Panc1 (cell line): ENCODE results near the gene CD276. TPM values are rescaled to one million over a fixed set of nuclear protein-coding genes. Genes with fewer than 3 reads are reported as not detected.

Experiments
- ATAC-seq: fragments of 200-7000 bp; cut with Tn5 transposase; 2 replicates; pipeline ENCODE4 v1.9.1; 2020; ENCODE audit warnings: mild to moderate bottlenecking, moderate library complexity
- BruUV-seq: library from RNA; stranded (reverse); fragments of 400-500 nt; replicated peaks from 2 replicates; lab custom pipeline; 2021; lab: Mats Ljungman, UMichigan
- CTCF ChIA-PET: fragments of 300-600 bp; sonication (Branson Sonifier 250); formaldehyde crosslinking; loops from one replicate; lab custom pipeline; 2022; ENCODE audit warnings: antibody characterized with exemption; lab: Charles Lee
- POLR2A ChIA-PET: fragments of 300-600 bp; sonication (Branson Sonifier 250); formaldehyde crosslinking; loops from one replicate; lab custom pipeline; 2022; ENCODE audit warnings: antibody characterized with exemption; lab: Charles Lee
- DNase-seq: peaks from one replicate; pipeline ENCODE4 v3.0.0-alpha.2; 2010; ENCODE audit warnings: low read depth, low spot score
- H3K27ac ChIP-seq: 2 replicates; pipeline ENCODE4 v1.5.1; 2011; ENCODE audit warnings: mild to moderate bottlenecking, low read length, inconsistent platforms
- H3K27me3 ChIP-seq: fragments of 200-500 bp; sonication (Bioruptor generic); 2 replicates; pipeline ENCODE4 v1.6.0; 2014; ENCODE audit warnings: low read length, inconsistent platforms; ENCODE audit not compliant: control insufficient read depth, insufficient read depth
- H3K36me3 ChIP-seq: fragments of 200-500 bp; sonication (Bioruptor generic); 2 replicates; pipeline ENCODE4 v1.5.1; 2014; ENCODE audit warnings: inconsistent platforms, mild to moderate bottlenecking, low read length, moderate library complexity; ENCODE audit not compliant: control insufficient read depth, insufficient read depth
- H3K4me1 ChIP-seq: 2 replicates; pipeline ENCODE4 v1.5.1; 2011; ENCODE audit warnings: inconsistent platforms, mild to moderate bottlenecking, low read length, moderate library complexity; ENCODE audit not compliant: control insufficient read depth, insufficient read depth
- H3K4me3 ChIP-seq, 2 experiments: 2 replicates each; pipeline ENCODE4 v1.5.1; 2011 to 2012; ENCODE audit warnings: low read depth in 2 of 2, low read length in 2 of 2, mild to moderate bottlenecking in 2 of 2, inconsistent platforms in 1 of 2, moderate library complexity in 1 of 2
- H3K9me3 ChIP-seq: fragments of 200-500 bp; sonication (Bioruptor generic); 2 replicates; pipeline ENCODE4 v1.5.1; 2014; ENCODE audit warnings: low read depth, mild to moderate bottlenecking, inconsistent platforms, low read length, moderate library complexity; ENCODE audit not compliant: control insufficient read depth, insufficient read depth
- CTCF ChIP-seq: fragments of 450-650 bp; IDR thresholded peaks from 2 replicates; pipeline ENCODE4 v1.5.1; 2017; ENCODE audit warnings: mild to moderate bottlenecking
- POLR2AphosphoS5 ChIP-seq: IDR thresholded peaks from 2 replicates; pipeline ENCODE4 v1.6.1; 2012; ENCODE audit warnings: mild to moderate bottlenecking, low read depth, low read length, moderate library complexity
- REST ChIP-seq, 2 experiments: IDR thresholded peaks; 2 replicates each; pipeline ENCODE4 v1.6.1; 2011 to 2012; ENCODE audit warnings: low read depth in 2 of 2, control low read depth in 1 of 2, low read length in 1 of 2, mild to moderate bottlenecking in 1 of 2, moderate library complexity in 1 of 2; ENCODE audit not compliant: insufficient read depth in 1 of 2
- SIN3A ChIP-seq: IDR thresholded peaks from 2 replicates; pipeline ENCODE4 v1.6.1; 2012; ENCODE audit warnings: low read depth, mild to moderate bottlenecking, low read length, moderate library complexity, borderline replicate concordance; ENCODE audit not compliant: insufficient read depth
- TCF7L2 ChIP-seq: IDR thresholded peaks from 2 replicates; pipeline ENCODE4 v1.6.1; 2011; ENCODE audit warnings: mild to moderate bottlenecking, low read depth, low read length, inconsistent platforms
- in situ Hi-C: cut with HindIII; loops from 2 replicates; pipeline ENCODE4 v1.10.0; 2016; ENCODE audit warnings: low sequenced_read_pairs, low pct_unique_long_range_greater_than_20kb
- intact Hi-C: fragments of 100-400 bp; cut with micrococcal nuclease; formaldehyde crosslinking; loops from one replicate; pipeline ENCODE4 v1.10.0; 2022; ENCODE audit not compliant: unreplicated experiment
- total RNA-seq: library from RNA; stranded (reverse); gene quantifications from one replicate; pipeline ENCODE4 v1.2.1, GENCODE V29; 2021; ENCODE audit not compliant: unreplicated experiment

Gene CD276
- total RNA-seq, 1 experiment from 2014 or later, result 99.1 TPM

GRCh38 chr15:73687351-73687750 lies 3.2 kb downstream of the CD276 start:
- intact Hi-C loops (no loop called here), in situ Hi-C loops (no loop called here)
- H3K27ac ChIP-seq, result no peak overlapping the region
- H3K4me1 ChIP-seq, result peaks cover 19% of the 10 kb centered on the region
- no peak for ATAC-seq
- no peaks in the 10 kb centered on the region for H3K36me3 ChIP-seq
- no peak for TF ChIP-seq SIN3A
- TF ChIP-seq POLR2AphosphoS5, result no peak
- no peak for TF ChIP-seq CTCF
- no peak for TF ChIP-seq TCF7L2
- no peak for TF ChIP-seq REST (IDR thresholded peaks at IDR 0.05; ENCODE audit: insufficient read depth in 1 of 2, low read depth in 2 of 2, low read length in 1 of 2)
- no peaks in the 10 kb centered on the region for H3K9me3 ChIP-seq
- ChIA-PET POLR2A (no interaction called here), CTCF (no interaction called here)
- BruUV-seq, result no TSS peak
- no peak for DNase-seq
- H3K27me3 ChIP-seq, result no peaks in the 10 kb centered on the region
- no peak overlapping the region for H3K4me3 ChIP-seq

- in situ Hi-C loops, result no loop called here
- POLR2A ChIA-PET, result interaction anchor here (0.6 kb wide), 1 partner anchor 48 kb away, joined by 5 read pairs; no protein-coding TSS in a partner anchor
- CTCF ChIA-PET, result interaction anchor here (1.2 kb wide), 1 partner anchor 12 kb away, joined by 4 read pairs; no protein-coding TSS in a partner anchor
- Histone ChIP-seq H3K9me3 (no peaks in the 10 kb centered on the region), H3K4me3 (no peak overlapping the region), H3K36me3 (no peaks in the 10 kb centered on the region), H3K27ac (no peak overlapping the region), H3K27me3 (no peaks in the 10 kb centered on the region), H3K4me1 (peaks cover 15% of the 10 kb centered on the region)
- BruUV-seq, result no TSS peak
- DNase-seq (no peak), ATAC-seq (no peak)
- intact Hi-C loops, result no loop called here
- TF ChIP-seq TCF7L2 (no peak), SIN3A (no peak), POLR2AphosphoS5 (no peak), CTCF (no peak), REST (IDR thresholded peaks at IDR 0.05; ENCODE audit: insufficient read depth in 1 of 2, low read depth in 2 of 2, low read length in 1 of 2) (no peak)
These were observed 4.3 kb downstream of the CD276 start for GRCh38 chr15:73688455-73688854.
